ENCODE data around the gene ETV3L. TPM values are rescaled to one million over a fixed set of nuclear protein-coding genes. Genes with fewer than 3 reads are reported as not detected.

ETV3L gene
- total RNA-seq, 1 experiment from 2014 or later: not detected

DNA sequence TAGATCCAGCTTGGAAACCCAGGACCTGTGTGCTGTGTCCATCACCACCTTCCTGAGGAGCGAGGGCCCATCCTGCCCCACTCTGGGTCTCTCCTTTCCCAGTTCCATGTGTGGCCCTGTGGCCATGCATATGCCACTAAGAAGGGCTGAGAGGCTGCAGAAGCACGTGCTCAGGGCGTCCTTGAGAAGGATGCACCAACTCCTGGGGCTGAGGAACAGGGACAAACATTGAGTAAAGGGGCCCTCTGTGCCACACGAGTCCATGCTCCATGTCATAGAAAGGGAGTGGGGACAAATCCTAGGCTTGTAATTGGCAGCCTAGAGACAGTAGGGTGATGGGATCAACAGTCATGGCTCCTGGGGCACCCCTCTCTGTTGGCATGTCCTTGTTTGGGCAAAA, 8.4 kb downstream of the ETV3L start:
- Histone ChIP-seq H3K36me3 (ENCODE audit: control insufficient read depth in 1 of 2, insufficient read depth in 2 of 2, low read length in 2 of 2) (no peaks in the 10 kb centered on the region), H3K4me3 (replicated peaks in 1 of 2; ENCODE audit: low read depth in 1 of 2, low read length in 2 of 2) (no peak overlapping the region), H3K27me3 (ENCODE audit: insufficient read depth, low read length) (no peaks in the 10 kb centered on the region), H3K79me2 (ENCODE audit: insufficient read depth, low read length) (no peaks in the 10 kb centered on the region), H3K27ac (ENCODE audit: low read depth, low read length) (no peak overlapping the region), H3K9ac (ENCODE audit: low read length) (no peak overlapping the region), H4K20me1 (ENCODE audit: insufficient read depth) (no peaks in the 10 kb centered on the region), H3K9me3 (ENCODE audit: control insufficient read depth in 1 of 2, insufficient read depth in 1 of 2, low read depth in 1 of 2, low read length in 2 of 2) (no peaks in the 10 kb centered on the region), H3K4me1 (ENCODE audit: control insufficient read depth in 1 of 2, insufficient read depth in 2 of 2, low read length in 2 of 2) (0 out of 4 replicates have a peak, but pooled peaks cover 0 to 2% of the 10 kb centered on the region in 2 experiments), H3K9me2 (ENCODE audit: insufficient read depth) (no peaks in the 10 kb centered on the region; the same call in 1 of the 2 replicates), H3K4me2 (ENCODE audit: low read length) (no peak overlapping the region), H2AFZ (ENCODE audit: low read depth, low read length, poor library complexity, severe bottlenecking) (no peak overlapping the region)
- ATAC-seq (no peak), DNase-seq (ENCODE audit: low read depth, low spot score) (no peak)
- TF ChIP-seq SRF (IDR thresholded peaks at IDR 0.05; ENCODE audit: low read depth): no peak
- TF ChIP-seq CBX3 (IDR thresholded peaks at IDR 0.05; ENCODE audit: low read depth): no peak
- no peak for TF ChIP-seq SIN3A (IDR thresholded peaks at IDR 0.05; ENCODE audit: low read depth)
- no peak for TF ChIP-seq FOSL1 (IDR thresholded peaks at IDR 0.05; ENCODE audit: low read depth)
- TF ChIP-seq POLR2AphosphoS5 (IDR thresholded peaks at IDR 0.05; ENCODE audit: low read depth, low read length): no peak
- TF ChIP-seq RAD21 (IDR thresholded peaks at IDR 0.05; ENCODE audit: low read depth): no peak
- TF ChIP-seq ELF1 (IDR thresholded peaks at IDR 0.05; ENCODE audit: borderline replicate concordance, low read depth): no peak
- no peak for TF ChIP-seq EZH2 (IDR thresholded peaks at IDR 0.05)
- TF ChIP-seq, protein P1, sequence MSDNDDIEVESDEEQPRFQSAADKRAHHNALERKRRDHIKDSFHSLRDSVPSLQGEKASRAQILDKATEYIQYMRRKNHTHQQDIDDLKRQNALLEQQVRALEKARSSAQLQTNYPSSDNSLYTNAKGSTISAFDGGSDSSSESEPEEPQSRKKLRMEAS (IDR thresholded peaks at IDR 0.05): no peak
- no peak for TF ChIP-seq EGR1 (IDR thresholded peaks at IDR 0.05; ENCODE audit: low read depth)
- TF ChIP-seq, protein P2, sequence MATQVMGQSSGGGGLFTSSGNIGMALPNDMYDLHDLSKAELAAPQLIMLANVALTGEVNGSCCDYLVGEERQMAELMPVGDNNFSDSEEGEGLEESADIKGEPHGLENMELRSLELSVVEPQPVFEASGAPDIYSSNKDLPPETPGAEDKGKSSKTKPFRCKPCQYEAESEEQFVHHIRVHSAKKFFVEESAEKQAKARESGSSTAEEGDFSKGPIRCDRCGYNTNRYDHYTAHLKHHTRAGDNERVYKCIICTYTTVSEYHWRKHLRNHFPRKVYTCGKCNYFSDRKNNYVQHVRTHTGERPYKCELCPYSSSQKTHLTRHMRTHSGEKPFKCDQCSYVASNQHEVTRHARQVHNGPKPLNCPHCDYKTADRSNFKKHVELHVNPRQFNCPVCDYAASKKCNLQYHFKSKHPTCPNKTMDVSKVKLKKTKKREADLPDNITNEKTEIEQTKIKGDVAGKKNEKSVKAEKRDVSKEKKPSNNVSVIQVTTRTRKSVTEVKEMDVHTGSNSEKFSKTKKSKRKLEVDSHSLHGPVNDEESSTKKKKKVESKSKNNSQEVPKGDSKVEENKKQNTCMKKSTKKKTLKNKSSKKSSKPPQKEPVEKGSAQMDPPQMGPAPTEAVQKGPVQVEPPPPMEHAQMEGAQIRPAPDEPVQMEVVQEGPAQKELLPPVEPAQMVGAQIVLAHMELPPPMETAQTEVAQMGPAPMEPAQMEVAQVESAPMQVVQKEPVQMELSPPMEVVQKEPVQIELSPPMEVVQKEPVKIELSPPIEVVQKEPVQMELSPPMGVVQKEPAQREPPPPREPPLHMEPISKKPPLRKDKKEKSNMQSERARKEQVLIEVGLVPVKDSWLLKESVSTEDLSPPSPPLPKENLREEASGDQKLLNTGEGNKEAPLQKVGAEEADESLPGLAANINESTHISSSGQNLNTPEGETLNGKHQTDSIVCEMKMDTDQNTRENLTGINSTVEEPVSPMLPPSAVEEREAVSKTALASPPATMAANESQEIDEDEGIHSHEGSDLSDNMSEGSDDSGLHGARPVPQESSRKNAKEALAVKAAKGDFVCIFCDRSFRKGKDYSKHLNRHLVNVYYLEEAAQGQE (IDR thresholded peaks at IDR 0.05; ENCODE audit: low read depth): no peak
- TF ChIP-seq SP1 (IDR thresholded peaks at IDR 0.05; ENCODE audit: low read depth): no peak
- TF ChIP-seq ZFX (IDR thresholded peaks at IDR 0.05): no peak
- TF ChIP-seq CEBPB (IDR thresholded peaks at IDR 0.05; ENCODE audit: low read depth): no peak
- no peak for TF ChIP-seq EZH2phosphoT487 (IDR thresholded peaks at IDR 0.05; ENCODE audit: borderline replicate concordance)
- TF ChIP-seq YY1 (IDR thresholded peaks at IDR 0.05; ENCODE audit: extremely low read depth, insufficient replicate concordance, low read depth, low read length): no peak
- TF ChIP-seq, protein P3, sequence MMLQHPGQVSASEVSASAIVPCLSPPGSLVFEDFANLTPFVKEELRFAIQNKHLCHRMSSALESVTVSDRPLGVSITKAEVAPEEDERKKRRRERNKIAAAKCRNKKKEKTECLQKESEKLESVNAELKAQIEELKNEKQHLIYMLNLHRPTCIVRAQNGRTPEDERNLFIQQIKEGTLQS (IDR thresholded peaks at IDR 0.05): no peak
- ChIA-PET CTCF (interaction anchor here (0.7 to 2.5 kb wide), 4 partner anchors 10 to 65 kb away, joined by 3 to 140 read pairs (median 12); no protein-coding TSS in a partner anchor), POLR2A (interaction anchor here (1.7 kb wide), 1 partner anchor 65 kb away, joined by 8 read pairs; no protein-coding TSS in a partner anchor), RAD21 (ENCODE audit: low non-redundant PET in 1 of 2, low total read pairs in 2 of 2, uncharacterized antibody in 2 of 2, unreplicated experiment in 2 of 2) (interaction anchor here (1.4 to 2.0 kb wide), 2 partner anchors 65 kb away, joined by 22 to 30 read pairs; no protein-coding TSS in a partner anchor)
- intact Hi-C loops (cut with micrococcal nuclease): loop anchor here (5.0 kb wide), 1 partner anchor 46 kb away; the partner anchor contains the start of gene ETV3
- no TSS peak for BruUV-seq (replicated peaks)

Data from HCT116 (cell line).